NB4 (cell line): ENCODE results near the gene PDE8A.

ENCODE experiments used
- CTCF ChIP-seq: IDR thresholded peaks from one replicate; pipeline ENCODE4 v1.5.1; 2012; ENCODE audit warnings: low read depth, low read length
- MYC ChIP-seq: IDR thresholded peaks from 2 replicates; pipeline ENCODE4 v1.6.1; 2011; ENCODE audit warnings: low read depth, low read length
- POLR2A ChIP-seq: IDR thresholded peaks from 2 replicates; pipeline ENCODE4 v1.6.1; 2011; ENCODE audit warnings: mild to moderate bottlenecking; ENCODE audit not compliant: insufficient read length; ENCODE audit errors: extremely low read depth
- TF ChIP-seq, protein P1 (sequence below): IDR thresholded peaks from 2 replicates; pipeline ENCODE4 v1.6.1; 2011; ENCODE audit warnings: low read depth, low read length

DNA sequence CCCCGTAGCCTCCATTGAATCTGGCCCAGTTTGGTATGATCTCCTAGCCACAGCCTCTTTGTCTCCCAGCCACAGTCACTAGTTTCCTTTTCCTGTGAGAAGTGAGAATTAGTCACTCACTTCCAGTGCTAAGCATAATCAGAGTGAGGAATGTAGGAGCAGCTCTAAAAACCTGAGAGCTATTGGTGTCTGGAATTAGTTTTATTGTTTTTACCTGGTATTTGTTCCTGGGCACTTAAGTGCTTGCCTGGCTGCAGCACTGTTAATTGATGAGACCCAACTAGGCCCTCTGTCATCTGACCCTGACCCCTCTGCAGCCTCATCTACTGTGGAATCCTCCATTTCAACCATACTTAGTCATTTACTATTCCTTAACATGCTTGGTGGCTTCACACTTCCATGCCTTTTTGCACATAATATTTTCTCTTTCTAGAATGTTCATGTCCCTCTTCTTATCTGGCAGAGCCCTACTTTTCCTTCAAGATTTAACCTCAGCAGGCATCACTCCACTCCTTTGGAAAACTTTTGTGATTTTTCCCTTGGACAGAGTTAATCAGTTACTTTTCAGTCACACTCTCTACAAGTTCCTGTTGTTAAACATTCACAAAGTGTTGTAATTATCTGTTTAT lies 48.8 kb downstream of the PDE8A start:
- TF ChIP-seq POLR2A = no peak
- no peak for TF ChIP-seq CTCF
- TF ChIP-seq MYC = no peak
- TF ChIP-seq, protein P1, sequence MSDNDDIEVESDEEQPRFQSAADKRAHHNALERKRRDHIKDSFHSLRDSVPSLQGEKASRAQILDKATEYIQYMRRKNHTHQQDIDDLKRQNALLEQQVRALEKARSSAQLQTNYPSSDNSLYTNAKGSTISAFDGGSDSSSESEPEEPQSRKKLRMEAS = no peak
